Motor neuron (in vitro differentiated cells): ENCODE measurements around the gene CMTM6. TPM values are rescaled to one million over a fixed set of nuclear protein-coding genes. Genes with fewer than 3 reads are reported as not detected.

ENCODE experiments used
- ATAC-seq, 8 experiments: fragments of 200-7000 bp; cut with Tn5 transposase; replicated peaks in 6 of 8; 2 replicates each; pipeline ENCODE4 v1.8.0; 2021; ENCODE audit warnings: mild to moderate bottlenecking in 8 of 8, moderate library complexity in 8 of 8
- H3K27ac ChIP-seq, 2 donors: fragments of 250-450 bp; sonication (Bioruptor Pico); 2 replicates each; pipeline ENCODE4 v1.9.0; 2021; ENCODE audit warnings: antibody characterized with exemption in 2 of 2, mild to moderate bottlenecking in 2 of 2, moderate library complexity in 1 of 2
- H3K4me1 ChIP-seq, 2 donors: fragments of 250-450 bp; sonication (Bioruptor Pico); replicated peaks in 1 of 2; 2 replicates each; pipeline ENCODE4 v1.6.1; 2021; ENCODE audit warnings: antibody characterized with exemption in 2 of 2, mild to moderate bottlenecking in 2 of 2, moderate library complexity in 1 of 2
- H3K4me3 ChIP-seq, 5 donors: fragments of 250-450 bp; sonication (Bioruptor Pico); 2 replicates each; pipeline ENCODE4 v1.9.0; 2021; ENCODE audit warnings: antibody characterized with exemption in 5 of 5, mild to moderate bottlenecking in 5 of 5, moderate library complexity in 4 of 5
- WGBS, 10 experiments: fragments of 450-650 bp; shearing (Covaris generic); methylation state at CpG; one replicate each; pipeline ENCODE4 v1.0.0; 2022; 5-methylcytosine and 5-hydroxymethylcytosine counted together
- in situ Hi-C, 9 experiments: fragments of 400-800 bp; cut with MboI; loops; one replicate each; pipeline ENCODE4 v1.15.0; 2021; ENCODE audit warnings: low sequenced_read_pairs in 9 of 9, low pct_unique_long_range_greater_than_20kb in 2 of 9; ENCODE audit not compliant: unreplicated experiment in 9 of 9
- total RNA-seq, 8 experiments: library from RNA; unstranded; fragments of 300-600 nt; gene quantifications; 2 replicates each; pipeline versions ENCODE4 v1.2.3 to v1.2.4, GENCODE V29; 2022

The CMTM6 gene
- total RNA-seq, 8 experiments from 2014 or later = 11.4 to 275 (median 28.6) TPM

DNA sequence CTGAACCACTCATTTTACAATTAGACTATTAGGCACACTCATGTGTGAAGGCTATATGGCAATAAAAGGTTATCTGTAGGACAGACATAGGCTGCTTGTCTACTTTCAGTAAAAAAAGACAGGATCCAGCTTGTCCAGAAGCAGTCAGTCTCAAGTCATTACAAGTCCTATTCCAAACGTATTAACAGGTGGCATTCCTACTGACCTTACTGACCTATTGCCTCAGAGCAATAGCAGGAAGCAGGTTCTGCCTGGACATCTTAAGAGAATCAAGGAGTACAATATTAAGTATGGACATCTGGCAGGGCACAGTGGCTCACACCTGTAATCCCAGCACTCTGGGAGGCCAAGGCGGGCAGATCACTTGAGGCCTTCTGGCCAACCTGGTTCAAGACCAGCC, 7.0 kb downstream of the CMTM6 start:
- H3K4me3 ChIP-seq = no peak overlapping the region
- ATAC-seq = no peak
- H3K4me1 ChIP-seq = peaks cover 0 to 4% of the 10 kb centered on the region in 2 donors
- WGBS, 10 experiments = 94 to 100% (median 95%) methylated on average over 2 of the region's 2 CpGs; no CpG with 5 or more reads in 7 of the 10 experiments
- H3K27ac ChIP-seq = no peak overlapping the region
- in situ Hi-C loops = no loop called here

- H3K4me1 ChIP-seq = peaks cover 0 to under 1% of the 10 kb centered on the region in 2 donors
- no peak overlapping the region for H3K4me3 ChIP-seq
- ATAC-seq = peak in 1 of 8 experiments; percentile 6
- H3K27ac ChIP-seq = no peak overlapping the region
- in situ Hi-C loops = no loop called here
These were observed 7.6 kb downstream of the CMTM6 start for GRCh38 chr3:32495085-32495484.

DNA sequence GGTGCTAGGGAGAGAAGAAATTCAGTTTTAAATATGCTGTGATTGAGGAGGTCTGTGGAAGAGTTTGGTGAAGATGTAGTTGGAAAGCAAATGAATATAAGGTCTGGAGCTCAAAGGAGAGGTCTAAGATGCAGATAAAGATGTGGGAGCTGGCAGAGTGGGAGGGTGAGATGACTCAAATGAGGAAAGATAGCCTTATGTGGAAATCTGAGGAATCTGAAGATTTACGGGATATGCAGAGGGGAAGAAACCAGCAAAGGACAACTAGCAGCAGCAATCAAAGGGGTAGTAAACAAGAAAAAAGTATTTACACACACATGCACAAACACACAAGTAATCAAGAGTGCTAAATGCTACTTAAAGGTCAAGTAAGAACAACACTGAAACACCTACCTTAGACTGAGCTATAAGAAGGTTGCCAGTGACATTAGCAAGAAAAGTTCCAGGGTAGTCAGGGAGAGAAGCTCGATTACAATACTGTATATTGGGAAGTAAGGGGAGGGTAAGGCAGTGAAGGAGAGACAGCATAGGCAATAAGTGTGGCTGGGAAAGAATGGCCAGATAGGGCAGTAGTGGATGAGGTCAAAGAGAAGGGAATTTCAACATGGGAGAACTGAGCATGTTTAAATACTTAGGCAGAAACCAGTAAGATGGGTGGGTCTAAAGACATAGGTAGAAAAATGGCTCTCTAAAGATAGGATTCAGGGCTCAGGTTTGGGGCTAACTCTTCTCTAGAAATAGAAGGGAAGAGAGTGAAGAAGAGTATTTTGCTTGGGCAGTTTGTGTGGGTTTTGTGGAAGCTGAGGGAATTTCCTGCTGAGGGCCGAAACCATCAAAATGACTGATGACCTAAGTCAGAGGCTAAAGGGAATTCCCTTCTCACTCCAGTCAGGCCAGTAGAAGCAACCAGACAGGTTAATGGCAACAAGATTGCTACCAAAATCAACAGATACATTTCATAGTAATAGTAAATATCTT, 8.9 kb downstream of the CMTM6 start:
- Histone ChIP-seq H3K4me3 (no peak overlapping the region), H3K27ac (no peak overlapping the region), H3K4me1 (no peaks in the 10 kb centered on the region)
- 55 to 94% (median 87%) methylated on average over 1 to 3 of the region's 3 CpGs; no CpG with 5 or more reads in 2 of the 10 experiments for WGBS, 10 experiments
- in situ Hi-C loops = no loop called here
- ATAC-seq = peak in 2 of 8 experiments; percentile 17 to 49

GRCh38 chr3:32492684-32493436, 9.8 kb downstream of the CMTM6 start:
- in situ Hi-C loops = no loop called here
- Histone ChIP-seq H3K4me1 (no peaks in the 10 kb centered on the region), H3K27ac (no peak overlapping the region), H3K4me3 (no peak overlapping the region)
- 10 to 100% (median 80%) methylated on average over 1 to 3 of the region's 3 CpGs; no CpG with 5 or more reads in 1 of the 10 experiments for WGBS, 10 experiments
- ATAC-seq = peak in 1 of 8 experiments; percentile 21

- in situ Hi-C loops = no loop called here
- 17 to 100% (median 88%) methylated on average over 1 of the region's 3 CpGs; no CpG with 5 or more reads in 2 of the 10 experiments for WGBS, 10 experiments
- Histone ChIP-seq H3K4me3 (no peak overlapping the region), H3K27ac (no peak overlapping the region), H3K4me1 (no peaks in the 10 kb centered on the region)
- ATAC-seq = no peak
These were observed 14.1 kb downstream of the CMTM6 start for GRCh38 chr3:32488474-32489008.

- H3K4me1 ChIP-seq = no peaks in the 10 kb centered on the region
- in situ Hi-C loops = no loop called here
- 38 to 100% (median 75%) methylated on average over 3 of the region's 3 CpGs; no CpG with 5 or more reads in 2 of the 10 experiments for WGBS, 10 experiments
- no peak overlapping the region for H3K4me3 ChIP-seq
- no peak overlapping the region for H3K27ac ChIP-seq
- ATAC-seq = no peak
These were observed 14.7 kb downstream of the CMTM6 start for GRCh38 chr3:32487781-32488473.

DNA sequence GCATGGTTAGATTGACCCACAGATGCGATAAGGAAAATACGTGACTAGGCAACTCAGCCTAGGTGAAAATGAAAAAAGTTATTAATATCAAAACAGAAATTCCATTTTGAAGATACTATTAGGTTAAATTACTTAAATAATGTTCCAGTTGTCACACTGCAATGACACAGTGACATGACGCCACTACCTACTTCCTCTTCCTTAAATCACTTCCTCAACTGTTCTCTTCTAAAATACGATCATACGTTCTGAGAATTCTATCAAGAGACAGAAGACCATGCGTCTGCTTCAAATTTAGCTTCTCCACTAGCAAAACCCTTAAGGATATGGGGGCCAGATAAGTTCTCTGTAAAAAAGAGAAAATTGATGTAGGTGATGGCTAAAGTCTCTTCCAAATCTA, 18.2 kb downstream of the CMTM6 start:
- Histone ChIP-seq H3K27ac (no peak overlapping the region), H3K4me1 (no peaks in the 10 kb centered on the region), H3K4me3 (no peak overlapping the region)
- ATAC-seq = no peak
- 83 to 100% (median 96%) methylated on average over 1 to 6 of the region's 6 CpGs for WGBS, 10 experiments
- in situ Hi-C loops = no loop called here

DNA sequence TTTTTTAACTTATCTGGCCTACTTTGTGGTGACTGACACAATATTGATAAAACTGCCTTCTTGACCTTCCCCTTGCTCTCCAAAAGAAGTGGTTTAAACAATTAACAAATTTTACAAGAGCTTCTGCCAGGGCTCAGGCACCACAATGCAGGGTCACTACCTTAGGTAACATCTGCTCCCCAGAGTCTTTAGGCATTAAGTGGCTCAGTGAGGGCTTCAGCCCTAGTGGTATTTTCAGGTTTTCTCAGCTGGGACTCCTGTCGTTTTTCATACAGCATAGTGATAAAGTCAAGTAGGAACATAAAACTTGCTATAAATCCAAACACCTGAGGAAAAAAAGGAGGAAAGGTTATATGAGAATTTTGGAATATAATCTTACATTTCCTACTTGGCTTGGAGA, 18.9 kb downstream of the CMTM6 start:
- no peaks in the 10 kb centered on the region for H3K4me1 ChIP-seq
- in situ Hi-C loops = no loop called here
- H3K27ac ChIP-seq = no peak overlapping the region
- WGBS, 10 experiments = 0 to 89% (median 38%) methylated on average over 1 of the region's 1 CpG; no CpG with 5 or more reads in 2 of the 10 experiments
- H3K4me3 ChIP-seq = no peak overlapping the region
- ATAC-seq = no peak

GRCh38 chr3:32482693-32483092, 20.0 kb downstream of the CMTM6 start:
- H3K27ac ChIP-seq = no peak overlapping the region
- in situ Hi-C loops = no loop called here
- 67 to 100% (median 100%) methylated on average over 1 of the region's 1 CpG; no CpG with 5 or more reads in 3 of the 10 experiments for WGBS, 10 experiments
- no peak overlapping the region for H3K4me3 ChIP-seq
- no peaks in the 10 kb centered on the region for H3K4me1 ChIP-seq
- no peak for ATAC-seq

GRCh38 chr3:32481791-32482631, 20.6 kb downstream of the CMTM6 start:
- no peak overlapping the region for H3K4me3 ChIP-seq
- no peak overlapping the region for H3K27ac ChIP-seq
- in situ Hi-C loops = no loop called here
- H3K4me1 ChIP-seq = no peaks in the 10 kb centered on the region
- ATAC-seq = no peak
- 60 to 100% (median 94%) methylated on average over 1 to 3 of the region's 3 CpGs for WGBS, 10 experiments

DNA sequence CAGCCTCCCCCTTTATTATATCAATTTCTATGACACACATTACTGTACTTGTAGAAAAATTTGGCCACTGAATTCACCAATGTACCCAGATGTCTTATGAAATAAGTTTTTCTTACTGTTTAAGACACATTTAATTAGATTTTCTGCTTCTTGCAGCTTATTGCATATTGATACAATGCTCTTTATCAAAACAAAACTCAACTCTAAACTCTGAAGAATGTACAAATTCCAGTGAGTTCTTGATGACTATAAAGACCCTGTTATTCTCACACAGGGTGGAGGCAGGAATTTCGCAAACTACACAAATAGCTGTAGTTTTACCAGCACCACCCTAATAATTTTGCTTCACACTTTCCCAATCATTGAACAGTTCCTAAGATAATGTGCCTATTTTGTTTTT, 22.0 kb downstream of the CMTM6 start:
- 29 to 100% (median 88%) methylated on average over 1 of the region's 1 CpG; no CpG with 5 or more reads in 4 of the 10 experiments for WGBS, 10 experiments
- no peaks in the 10 kb centered on the region for H3K4me1 ChIP-seq
- in situ Hi-C loops = no loop called here
- H3K27ac ChIP-seq = no peak overlapping the region
- peak in 2 of 8 experiments; percentile 38 to 50 for ATAC-seq
- no peak overlapping the region for H3K4me3 ChIP-seq

DNA sequence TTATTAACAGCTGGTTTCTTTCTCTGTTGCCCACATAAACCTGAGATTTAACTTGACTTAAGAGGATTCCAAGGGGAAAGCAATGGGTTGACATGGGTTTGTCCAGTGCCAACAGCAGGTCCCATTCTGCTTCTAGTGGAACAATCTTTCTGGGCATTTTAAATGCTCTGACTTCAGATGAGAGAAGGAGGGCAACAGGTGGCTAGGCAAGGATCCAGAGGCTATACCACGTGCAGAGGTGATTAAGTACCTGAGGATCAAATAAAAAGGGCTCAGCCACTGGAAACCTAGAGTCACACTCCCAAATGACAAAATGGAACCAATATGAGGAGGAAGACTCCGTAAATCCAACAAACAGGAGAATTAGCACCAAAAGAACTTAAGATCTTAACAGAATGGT, 28.5 kb downstream of the CMTM6 start:
- 80 to 100% (median 100%) methylated on average over 1 to 2 of the region's 2 CpGs for WGBS, 10 experiments
- Histone ChIP-seq H3K4me3 (no peak overlapping the region), H3K4me1 (no peaks in the 10 kb centered on the region), H3K27ac (no peak overlapping the region)
- no peak for ATAC-seq
- in situ Hi-C loops = loop anchor here in 1 of 9 experiments (10.0 kb wide), 1 partner anchor 99 kb away; no protein-coding TSS in a partner anchor
